Stimulated activated CD8-positive, alpha-beta memory T cell treated with anti-CD3 and anti-CD28 coated beads, Interleukin-15, amount 100 ng/mL, for 24 hours (primary cell): ENCODE measurements around the gene KMT2C.
"Not testable (repeated sequence)": the region's sequence is repeated elsewhere in the genome, so short reads cannot be mapped to it uniquely, and the experiment has no call there.

Source experiments
- DNase-seq: peaks from one replicate; pipeline ENCODE4 v3.0.0-alpha.2; 2020; ENCODE audit warnings: low read depth

The KMT2C gene

GRCh38 chr7:152402384-152403250 is 33.2 kb downstream of the KMT2C start:
- no peak for DNase-seq

- DNase-seq = no peak
These were observed 36.5 kb downstream of the KMT2C start for GRCh38 chr7:152399344-152399743.

- no peak for DNase-seq
These were observed 40.7 kb downstream of the KMT2C start for GRCh38 chr7:152395112-152395511.

- DNase-seq = not testable (repeated sequence)
These were observed 41.6 kb downstream of the KMT2C start for GRCh38 chr7:152394214-152394613.

- DNase-seq = no peak
These were observed 43.5 kb downstream of the KMT2C start for GRCh38 chr7:152392254-152392653.

GRCh38 chr7:152386136-152386764 is 49.6 kb downstream of the KMT2C start:
- DNase-seq = not testable (repeated sequence)

GRCh38 chr7:152384235-152385200 is 51.3 kb downstream of the KMT2C start:
- not testable (repeated sequence) for DNase-seq

GRCh38 chr7:152383341-152384234 is 52.2 kb downstream of the KMT2C start:
- no peak for DNase-seq

- DNase-seq = no peak
These were observed 53.6 kb downstream of the KMT2C start for GRCh38 chr7:152382244-152382643.

- not testable (repeated sequence) for DNase-seq
These were observed 54.7 kb downstream of the KMT2C start for GRCh38 chr7:152380931-152381578.

GRCh38 chr7:152378497-152378896 is 57.3 kb downstream of the KMT2C start:
- not testable (repeated sequence) for DNase-seq

- DNase-seq = not testable (repeated sequence)
These were observed 58.9 kb downstream of the KMT2C start for GRCh38 chr7:152376716-152377484.

- DNase-seq = no peak
These were observed 65.5 kb downstream of the KMT2C start for GRCh38 chr7:152370297-152370696.

- DNase-seq = no peak
These were observed 66.3 kb downstream of the KMT2C start for GRCh38 chr7:152369518-152369917.

GRCh38 chr7:152367170-152367569 is 68.6 kb downstream of the KMT2C start:
- no peak for DNase-seq

- DNase-seq = no peak
These were observed 69.1 kb downstream of the KMT2C start for GRCh38 chr7:152366662-152367061.

GRCh38 chr7:152365982-152366603 is 69.7 kb downstream of the KMT2C start:
- DNase-seq = no peak

GRCh38 chr7:152363798-152364197 is 72.0 kb downstream of the KMT2C start:
- no peak for DNase-seq
